GM18526 (cell line): Measurements from ENCODE around the gene PKNOX2.

ENCODE experiments used
- POLR2A ChIP-seq: IDR thresholded peaks from 3 replicates; pipeline ENCODE4 v1.6.1; 2011; ENCODE audit not compliant: insufficient read length; ENCODE audit errors: extremely low read depth

PKNOX2 gene

DNA sequence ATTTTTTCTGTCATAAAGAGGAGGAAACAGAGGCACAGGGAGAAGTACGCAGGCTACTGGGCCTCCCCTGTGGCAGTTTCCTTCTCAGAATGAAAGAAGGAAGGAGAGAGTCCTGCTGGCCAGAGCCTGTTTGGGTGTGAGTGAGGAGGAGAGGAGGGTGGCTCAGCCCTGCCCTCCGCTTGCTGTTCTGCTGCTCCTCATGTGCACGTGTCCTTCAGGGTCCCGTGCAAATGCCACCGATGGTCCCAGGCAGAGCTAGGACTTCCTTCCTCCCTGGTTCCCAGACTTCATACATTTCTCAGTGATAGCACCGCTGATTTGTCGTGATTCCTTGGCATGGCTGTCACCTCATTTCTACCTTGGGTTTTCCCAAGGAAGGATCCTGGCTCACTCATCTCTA, 88.7 kb downstream of the PKNOX2 start:
- no peak for TF ChIP-seq POLR2A

DNA sequence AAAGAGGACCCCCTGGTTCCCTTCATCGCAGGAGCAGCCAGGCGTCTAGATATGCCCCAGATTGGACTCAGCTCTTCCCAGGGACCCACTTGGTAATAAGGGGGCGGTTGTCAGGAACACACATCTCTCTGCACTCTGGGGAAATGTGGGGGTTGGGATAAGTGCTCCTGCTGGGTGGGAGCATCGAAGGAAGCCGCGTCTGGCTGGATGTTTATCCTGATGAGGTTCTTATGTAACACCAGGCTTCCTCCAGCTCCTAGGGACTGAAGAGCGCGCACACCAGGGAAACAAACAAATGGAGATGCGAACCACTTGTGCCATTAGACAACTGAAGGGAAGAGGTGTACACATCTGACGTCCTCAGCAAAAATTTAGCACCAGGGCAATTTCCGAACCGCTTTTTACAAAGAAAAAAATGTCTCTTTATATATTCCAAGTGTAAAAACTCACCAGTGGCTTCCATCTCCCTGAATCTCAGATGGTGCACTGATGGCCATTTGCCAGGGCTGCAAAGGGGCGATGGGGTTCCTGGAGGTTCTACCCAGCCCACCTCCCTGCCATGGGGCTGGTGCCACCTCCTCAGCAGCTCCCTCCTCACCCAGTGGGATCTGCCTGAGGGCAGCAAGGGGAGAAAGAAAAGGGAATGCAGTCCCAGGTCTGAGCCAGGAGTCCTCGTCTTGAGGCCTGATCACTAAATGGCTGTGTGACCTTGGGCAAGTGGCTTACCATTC, 89.4 kb downstream of the PKNOX2 start:
- TF ChIP-seq POLR2A = no peak

DNA sequence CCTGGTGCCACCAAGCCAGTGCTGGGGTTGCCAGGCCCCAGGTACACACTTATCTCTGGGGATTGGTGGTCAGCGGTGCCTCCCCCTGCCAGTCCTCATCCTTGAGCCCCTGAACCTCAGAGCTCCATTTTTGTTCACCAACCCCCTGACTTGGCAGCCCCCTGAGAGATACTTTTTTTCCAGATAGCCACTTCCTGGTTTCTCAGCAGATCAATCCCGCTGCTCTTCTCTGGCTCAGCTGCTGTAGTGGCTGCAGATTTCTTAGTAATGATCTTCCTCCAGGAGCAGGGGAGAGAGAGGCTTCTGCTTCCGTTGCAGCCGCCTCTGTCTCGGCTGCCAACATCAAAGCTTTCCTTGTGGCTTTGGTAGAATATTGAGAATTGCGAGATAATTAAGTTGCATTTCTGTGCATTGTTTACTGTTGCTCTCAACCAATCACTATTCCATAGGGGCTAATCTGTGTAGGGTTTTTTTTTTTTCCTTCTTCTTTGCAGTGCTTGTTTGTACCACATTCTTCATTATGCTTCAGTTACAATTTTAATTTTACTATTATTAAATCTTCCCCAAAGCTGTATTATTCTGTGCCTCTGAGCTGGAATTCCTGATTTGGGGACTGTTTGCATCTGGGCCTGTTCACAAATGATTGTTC, 92.1 kb downstream of the PKNOX2 start:
- no peak for TF ChIP-seq POLR2A

DNA sequence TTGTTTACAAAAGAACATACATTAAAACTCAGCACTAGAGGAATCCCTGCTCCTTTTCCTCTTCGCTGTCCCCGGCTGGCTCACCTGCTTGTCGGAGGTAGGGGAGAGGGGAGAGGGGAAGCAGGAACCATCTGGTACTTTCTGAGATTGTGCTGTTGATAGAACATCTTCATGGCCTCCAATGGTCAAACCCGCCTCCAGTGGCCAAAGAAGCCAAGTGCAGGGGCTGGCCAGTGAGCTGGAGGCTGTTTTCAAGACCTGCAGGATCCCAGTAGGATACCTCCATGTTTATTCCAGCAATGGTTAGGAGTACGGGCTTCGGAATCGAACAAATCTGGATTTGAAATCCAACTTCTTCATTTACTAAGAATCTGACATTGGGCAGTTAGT, 92.6 kb downstream of the PKNOX2 start:
- TF ChIP-seq POLR2A = no peak

DNA sequence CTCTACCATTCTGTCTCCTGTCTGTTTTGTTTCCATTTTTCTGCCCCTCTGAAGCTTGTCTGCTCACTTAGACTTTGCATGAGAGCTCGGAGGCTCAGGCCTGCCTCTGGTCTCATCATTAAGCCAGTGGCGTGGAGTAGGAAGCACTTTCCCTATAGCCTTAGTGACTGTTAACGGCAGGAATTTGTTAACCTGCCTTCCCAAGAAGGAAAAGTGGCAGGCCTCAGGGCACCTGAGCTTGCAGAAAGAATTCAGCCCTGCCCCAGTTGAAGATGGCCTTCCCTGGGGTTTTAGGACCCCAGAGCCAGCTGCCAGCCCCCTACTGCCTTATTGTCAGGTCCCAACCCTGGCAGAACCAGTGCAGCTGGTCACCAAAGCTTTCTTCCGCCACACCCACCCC, 93.2 kb downstream of the PKNOX2 start:
- TF ChIP-seq POLR2A = no peak

DNA sequence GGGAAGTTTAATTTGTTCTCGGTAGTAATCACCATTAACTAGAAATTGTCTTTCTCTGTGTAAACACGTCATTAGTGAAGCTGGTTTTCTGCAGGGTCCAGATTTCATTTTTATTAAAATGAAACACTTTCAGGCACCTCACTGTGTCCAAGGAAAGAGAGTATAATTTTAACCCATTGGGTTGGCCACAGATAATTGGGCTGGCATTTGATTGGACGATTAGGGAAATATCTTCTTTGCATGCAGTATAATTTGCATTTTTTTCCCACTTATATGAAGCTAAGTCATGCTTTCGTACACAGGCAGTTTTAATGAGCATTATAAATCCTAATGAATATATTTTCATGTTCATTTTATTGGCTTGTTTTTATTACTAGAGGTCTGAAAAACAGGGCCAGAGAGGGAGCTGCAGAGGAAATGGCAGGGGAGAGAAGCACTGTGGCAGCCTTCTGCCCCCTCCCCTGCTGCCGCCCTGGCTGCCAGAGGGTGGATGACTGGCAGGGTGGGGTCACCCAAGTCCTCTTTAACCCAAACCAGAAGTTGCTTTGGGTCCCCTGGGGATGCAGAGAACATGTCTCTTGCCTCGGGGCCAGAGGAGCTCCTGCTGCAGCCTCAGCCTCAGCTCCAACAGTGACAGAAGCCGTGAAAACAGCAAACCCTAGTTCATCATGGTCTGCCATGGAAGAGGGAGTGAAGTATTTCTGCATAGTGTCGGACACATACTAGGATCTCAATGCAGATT, 93.9 kb downstream of the PKNOX2 start:
- no peak for TF ChIP-seq POLR2A

DNA sequence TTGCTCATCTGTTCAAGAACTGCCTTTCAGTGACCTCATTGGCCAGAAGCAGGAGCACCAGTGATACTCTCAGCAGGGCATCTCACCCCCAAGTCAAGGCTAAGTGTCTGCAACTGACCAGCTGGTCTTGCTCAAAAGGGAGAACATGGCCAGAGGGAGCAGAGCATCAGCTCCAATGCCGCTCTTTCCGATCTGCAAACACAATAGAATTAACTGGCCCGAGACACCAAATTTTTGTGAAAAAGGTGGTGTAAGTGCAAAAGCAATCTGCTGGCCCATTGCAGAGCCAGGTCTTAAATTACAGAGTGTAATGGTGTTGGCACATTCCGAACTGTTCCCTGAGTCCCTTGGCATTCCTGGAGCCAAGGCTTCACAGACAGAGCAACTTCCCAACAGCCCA, 97.0 kb downstream of the PKNOX2 start:
- no peak for TF ChIP-seq POLR2A

DNA sequence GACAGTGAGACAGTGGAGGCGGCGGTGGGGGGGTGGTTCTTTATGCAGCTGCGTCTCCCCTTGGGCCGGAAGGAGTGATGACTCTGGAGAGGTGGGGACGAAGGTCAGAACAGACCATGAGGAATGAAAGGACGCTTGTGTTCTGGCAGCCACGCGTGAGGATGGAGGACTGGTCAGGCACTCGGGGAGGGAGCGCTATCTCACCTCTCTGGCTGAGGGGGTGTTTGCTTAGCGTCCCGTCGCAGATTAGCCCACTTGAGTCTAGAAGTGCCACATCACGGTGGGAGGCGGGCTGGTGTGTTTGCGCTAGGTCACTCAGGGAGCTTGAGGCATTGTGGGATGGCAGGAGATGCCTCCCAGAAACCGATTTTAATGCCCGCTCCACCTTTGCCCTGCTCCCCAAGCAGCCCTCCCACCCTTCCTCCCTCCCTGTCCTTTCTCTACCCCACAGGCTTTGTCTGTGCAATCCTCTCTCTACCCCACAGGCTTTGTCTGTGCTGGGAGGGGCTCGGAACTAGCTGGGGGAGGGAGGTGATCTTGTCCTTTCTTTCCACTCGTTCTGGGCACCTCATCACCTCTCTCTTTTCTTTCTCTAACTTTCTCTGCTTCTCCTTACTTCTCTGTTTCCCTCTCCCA, 97.8 kb downstream of the PKNOX2 start:
- TF ChIP-seq POLR2A = no peak

DNA sequence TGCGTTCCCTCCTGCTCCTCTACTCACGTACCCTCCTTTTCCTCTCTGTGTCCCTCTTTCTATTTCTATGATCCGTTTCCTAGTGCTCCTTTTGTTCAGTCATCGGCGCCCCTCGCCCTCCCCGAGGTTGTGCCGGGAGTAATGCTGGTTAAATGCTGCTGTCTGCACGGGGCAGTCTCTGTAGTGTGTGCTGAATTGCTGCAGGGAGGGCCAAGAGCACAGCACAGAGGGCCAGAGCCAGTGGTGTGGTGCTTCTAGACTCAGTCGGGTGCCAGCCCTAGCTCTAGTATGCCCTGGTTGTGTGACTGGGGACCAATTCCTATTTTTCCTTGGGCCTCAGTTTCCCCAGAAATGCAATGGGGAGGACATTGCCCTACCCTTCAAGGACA, 98.3 kb downstream of the PKNOX2 start:
- TF ChIP-seq POLR2A = no peak

DNA sequence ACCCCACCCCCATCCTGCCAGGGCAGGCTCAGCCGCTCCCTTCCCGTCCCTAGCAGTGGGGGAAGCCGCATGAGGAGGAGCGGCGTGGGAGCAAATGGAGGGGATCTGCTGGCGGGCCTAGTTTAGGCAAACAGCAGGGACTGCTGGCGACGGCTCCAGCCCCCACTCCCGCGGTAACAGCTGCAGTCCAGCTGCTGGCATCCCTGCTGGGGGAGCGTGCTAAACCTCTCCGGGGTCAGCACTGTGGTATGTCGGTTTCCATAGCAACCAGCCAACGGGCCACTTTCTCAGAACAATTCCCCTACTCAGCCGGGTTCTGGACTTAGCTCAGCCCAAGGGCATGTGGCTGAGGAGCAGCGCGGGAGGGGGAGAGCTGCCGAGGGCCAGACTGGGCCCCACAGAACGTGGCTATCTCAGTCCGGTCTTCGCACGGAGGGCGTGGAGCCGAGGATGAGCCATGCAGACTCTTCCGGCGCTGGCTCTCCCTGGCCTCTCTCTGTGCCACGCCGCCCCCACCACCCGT, 98.8 kb downstream of the PKNOX2 start:
- no peak for TF ChIP-seq POLR2A

DNA sequence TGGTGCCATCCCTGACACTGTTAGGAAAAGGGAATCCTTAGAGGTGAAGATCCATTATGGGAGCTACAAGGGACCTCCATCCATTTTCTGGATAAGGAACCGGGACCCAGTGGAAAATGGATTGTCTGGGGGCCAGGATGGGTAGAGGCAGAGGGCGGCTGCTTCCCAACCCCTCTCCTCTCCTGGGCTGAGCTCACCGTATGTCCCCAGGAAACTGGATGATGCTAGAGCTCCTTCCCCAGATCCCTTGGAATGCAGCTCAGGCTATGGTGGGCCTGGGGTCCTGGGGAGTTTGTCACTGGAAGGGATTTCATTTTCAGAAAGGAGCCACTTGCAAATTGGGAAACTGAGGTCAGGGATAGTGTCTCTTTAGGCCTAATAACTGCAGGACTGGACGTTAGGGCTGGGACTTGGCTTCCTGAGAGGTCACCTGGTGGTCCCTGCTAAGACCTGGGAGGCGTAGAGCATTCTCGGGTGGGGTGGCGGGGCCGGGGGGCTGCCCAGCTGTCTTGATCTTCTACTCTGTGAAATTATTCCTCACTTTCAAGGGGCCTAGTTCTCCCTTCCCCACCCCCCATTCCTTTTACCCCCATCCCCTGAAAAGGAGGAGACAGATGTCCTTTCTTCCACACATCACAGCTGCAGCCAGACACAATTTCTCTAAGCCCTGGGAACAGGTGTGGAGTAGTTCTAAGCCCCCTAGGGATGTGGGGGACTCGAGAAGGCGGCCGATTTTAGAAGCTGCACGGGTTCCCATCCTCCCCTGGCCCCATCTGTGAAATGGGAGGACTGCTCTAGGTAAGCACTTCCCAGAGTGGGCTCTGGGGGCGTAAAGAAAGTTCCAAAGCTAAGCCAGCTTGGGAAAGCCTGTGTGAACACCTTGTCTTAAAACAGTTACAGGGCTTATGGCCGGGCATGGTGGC, 99.8 kb downstream of the PKNOX2 start:
- TF ChIP-seq POLR2A = no peak

DNA sequence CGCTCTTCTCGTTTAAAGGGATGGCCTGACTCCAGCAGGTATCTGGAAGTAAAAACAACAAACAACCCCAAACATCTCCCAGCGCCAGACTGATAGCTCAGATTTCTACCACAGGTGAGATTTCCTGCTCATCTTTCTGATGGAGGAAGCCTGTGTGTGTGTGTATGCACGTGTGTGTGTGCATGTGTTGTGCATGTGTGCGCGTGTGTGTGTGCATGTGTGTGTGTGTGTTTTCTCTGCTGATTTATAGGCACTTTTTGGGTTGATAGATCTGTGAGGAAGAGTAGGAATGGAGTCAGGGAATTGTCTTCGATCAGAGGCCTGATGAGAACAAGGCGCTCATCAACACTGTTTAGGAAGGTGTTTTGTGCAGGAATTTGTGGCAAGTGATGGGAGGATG, 103.0 kb downstream of the PKNOX2 start:
- no peak for TF ChIP-seq POLR2A

DNA sequence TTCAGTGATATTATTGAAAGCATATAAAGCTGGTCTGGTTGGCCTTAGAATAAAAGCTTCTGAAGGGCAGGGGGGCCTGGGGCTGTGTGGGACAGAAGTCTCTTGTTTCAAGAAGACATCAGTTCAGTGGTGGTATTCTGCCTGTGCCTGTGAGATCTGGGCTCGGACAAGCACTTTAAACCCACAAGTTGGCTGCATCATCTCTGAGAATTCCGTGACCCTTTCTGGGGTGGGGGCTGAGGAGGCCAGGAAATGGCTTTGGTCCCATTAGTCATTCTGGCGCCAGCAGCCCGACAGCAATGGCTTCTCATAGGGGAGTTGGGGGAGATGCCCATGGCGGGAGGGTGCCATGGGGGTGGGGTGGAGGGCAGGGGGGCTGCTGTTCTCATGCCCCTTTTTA, 104.1 kb downstream of the PKNOX2 start:
- TF ChIP-seq POLR2A = no peak

DNA sequence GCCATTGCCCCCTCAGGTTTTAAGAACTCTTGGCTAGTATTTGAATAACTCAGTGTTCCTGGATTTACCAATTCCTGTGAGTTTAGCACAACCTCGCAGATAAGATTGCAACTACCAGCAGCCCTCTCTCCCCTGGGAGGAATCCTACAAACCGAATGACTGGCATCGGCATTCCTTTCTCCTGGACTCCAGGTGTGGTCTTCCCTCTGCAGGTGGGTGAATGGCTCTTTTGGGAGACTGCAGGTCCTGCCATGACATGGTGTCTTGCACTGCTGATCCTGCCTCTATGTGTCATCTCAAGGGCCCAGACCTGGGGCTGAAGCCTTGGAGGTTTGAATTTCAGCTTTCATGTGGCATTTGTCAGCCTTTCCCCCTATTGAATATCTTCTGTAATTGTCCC, 105.6 kb downstream of the PKNOX2 start:
- no peak for TF ChIP-seq POLR2A

DNA sequence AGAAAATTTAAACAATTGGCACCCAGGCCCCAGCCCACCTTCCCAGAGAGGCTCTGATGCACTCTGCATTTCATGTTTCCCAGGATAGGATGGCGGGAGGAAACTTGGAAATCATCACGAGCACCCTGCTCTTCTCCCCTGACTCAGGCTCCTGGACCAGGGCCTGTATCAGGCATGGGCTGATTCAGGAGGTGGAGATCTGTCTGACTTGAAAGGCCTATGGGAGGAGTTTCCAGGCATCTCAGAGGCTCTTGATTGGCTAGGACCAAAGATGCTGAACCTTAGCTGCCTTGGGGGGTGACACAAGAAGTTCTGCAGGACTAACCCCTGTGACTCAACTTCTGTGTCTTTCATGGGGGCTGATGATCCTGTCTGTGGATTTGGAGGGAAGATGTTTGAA, 106.2 kb downstream of the PKNOX2 start:
- no peak for TF ChIP-seq POLR2A
